Measurements from ENCODE around the gene KCNK4. TPM values are rescaled to one million over a fixed set of nuclear protein-coding genes. Genes with fewer than 3 reads are reported as not detected.
A peak's percentile ranks its signal among the peaks of the same experiment; 100 is the strongest.

Gene KCNK4
- polyA plus RNA-seq, 2 of the 4 experiments (the other 2 are of a cell fraction), result 0.12 TPM; not detected in 1

GRCh38 chr11:64317961-64318765, 27.1 kb downstream of the KCNK4 start, which contains the start of gene PRDX5:
Gene PRDX5 (plus strand): TSS chr11:64318121. CDS start chr11:64318216, 95 bp downstream.
- no peak for FAIRE-seq
- POLR2A ChIA-PET, result interaction anchor here (0.6 to 2.9 kb wide), 25 partner anchors 9 to 427 kb away, joined by 3 to 50 read pairs (median 7); partner anchors contain the start of genes BAD, CCDC88B, ESRRA and FKBP2
- H3K4me1 ChIP-seq, result peaks cover 14% of the 10 kb centered on the region

More at GRCh38 chr11:64317961-64318765, 27.1 kb downstream of the KCNK4 start, which contains the start of gene PRDX5:
- H3K4me3 ChIP-seq, result peak within 1 kb of the TSS; percentile 80
- ATAC-seq (peak; percentile 75 to 87), DNase-seq (ENCODE audit: low read depth in 1 of 2, low spot score in 1 of 2) (peak; percentile 91 to 98)
- H3K9me3 ChIP-seq, result no peaks in the 10 kb centered on the region
- 2% methylated on average over 45 of the region's 61 CpGs for WGBS (ENCODE audit: missing lambda C conversion rate)
- CTCF ChIA-PET, result interaction anchor here (0.6 to 20.7 kb wide), 20 partner anchors 7 to 1531 kb away, joined by 3 to 996 read pairs (median 3); partner anchors contain the start of genes CATSPERZ, CCDC88B, ESRRA and FERMT3
- peak; percentile 46; the same call in 1 of the 3 replicates for TF ChIP-seq BCL3 (IDR thresholded peaks at IDR 0.05)
- peak; percentile 69 to 81 for TF ChIP-seq RAD21 (conservative IDR thresholded peaks at IDR 0.05 in 1 of 2, IDR thresholded peaks at IDR 0.05 in 1 of 2)
- TF ChIP-seq JUN (IDR thresholded peaks at IDR 0.05), result peak; percentile 7 to 37; a peak in 2 of 5 replicates
- no peak for TF ChIP-seq CBX2 (IDR thresholded peaks at IDR 0.05; ENCODE audit: borderline replicate concordance, low read depth)
- TF ChIP-seq SMC3 (IDR thresholded peaks at IDR 0.05), result peak; percentile 77
- TF ChIP-seq POLR2A (IDR thresholded peaks at IDR 0.05; ENCODE audit: low read length), result peak; percentile 79
- peak; percentile 60 to 82; a peak in 3 of 4 replicates for TF ChIP-seq CEBPB (IDR thresholded peaks at IDR 0.05)
- no peak for TF ChIP-seq RCOR1 (IDR thresholded peaks at IDR 0.05; ENCODE audit: low read depth, low read length)
- TF ChIP-seq PHF8 (IDR thresholded peaks at IDR 0.05; ENCODE audit: borderline replicate concordance, low read depth), result peak; percentile 46; the same call in 1 of the 2 replicates
- no peak for TF ChIP-seq ELK1 (IDR thresholded peaks at IDR 0.05; ENCODE audit: low read depth, low read length)
- TF ChIP-seq HMGXB4 (CRISPR knock-in tag; IDR thresholded peaks at IDR 0.05; ENCODE audit: borderline replicate concordance), result no peak
- peak; percentile 45; the same call in 1 of the 2 replicates for TF ChIP-seq MYC (IDR thresholded peaks at IDR 0.05; ENCODE audit: borderline replicate concordance, low read length)
- TF ChIP-seq CTCF (IDR thresholded peaks at IDR 0.05), result peak; percentile 60
- H3K27ac ChIP-seq, result peak within 1 kb of the TSS; percentile 97 to 98
- peak within 1 kb of the TSS; percentile 87 for H3K4me2 ChIP-seq

All from A549 (cell line).